ENCODE results near the gene PXMP4.

Gene PXMP4

GRCh38 chr20:33687993-33688937 lies 31.8 kb downstream of the PXMP4 start:
- H3K27me3 Mint-ChIP-seq: no peaks in the 10 kb centered on the region
- H3K4me3 Mint-ChIP-seq: no peak overlapping the region
- H3K9me3 Mint-ChIP-seq: no peaks in the 10 kb centered on the region
- no peak for DNase-seq
- H3K36me3 Mint-ChIP-seq: peaks cover 6% of the 10 kb centered on the region
- peak overlapping the region; percentile 95 for H3K27ac Mint-ChIP-seq
- CTCF ChIA-PET: interaction anchor here (1.3 kb wide), 1 partner anchor 24 kb away, joined by 3 read pairs; no protein-coding TSS in a partner anchor
- peaks cover 75% of the 10 kb centered on the region for H3K4me1 Mint-ChIP-seq

GRCh38 chr20:33687370-33687915 lies 32.7 kb downstream of the PXMP4 start:
- Mint-ChIP-seq H3K27ac (peak overlapping the region; percentile 73), H3K4me3 (no peak overlapping the region), H3K27me3 (no peaks in the 10 kb centered on the region)

GRCh38 chr20:33686984-33687366 lies 33.1 kb downstream of the PXMP4 start:
- CTCF ChIA-PET: interaction anchor here (0.7 to 1.3 kb wide), 2 partner anchors 12 to 22 kb away, joined by 3 read pairs; no protein-coding TSS in a partner anchor
- Mint-ChIP-seq H3K27ac (peak overlapping the region; percentile 73), H3K4me3 (peak overlapping the region; percentile 64), H3K4me1 (peaks cover 85% of the 10 kb centered on the region), H3K9me3 (no peaks in the 10 kb centered on the region), H3K36me3 (peaks cover 15% of the 10 kb centered on the region), H3K27me3 (no peaks in the 10 kb centered on the region)
- no peak for DNase-seq

More at GRCh38 chr20:33687370-33687915, 32.7 kb downstream of the PXMP4 start:
- H3K36me3 Mint-ChIP-seq: peaks cover 11% of the 10 kb centered on the region
- CTCF ChIA-PET: interaction anchor here (0.7 to 1.3 kb wide), 2 partner anchors 12 to 23 kb away, joined by 3 read pairs; no protein-coding TSS in a partner anchor
- no peak for DNase-seq
- H3K9me3 Mint-ChIP-seq: no peaks in the 10 kb centered on the region
- H3K4me1 Mint-ChIP-seq: peaks cover 83% of the 10 kb centered on the region

GRCh38 chr20:33686100-33686983 lies 33.8 kb downstream of the PXMP4 start, which contains the start of gene E2F1:
E2F1 (minus strand) TSS chr20:33686385; CDS start chr20:33686264, 121 bp downstream.
- Mint-ChIP-seq H3K9me3 (no peaks in the 10 kb centered on the region), H3K4me3 (peak within 1 kb of the TSS; percentile 89), H3K27ac (peak within 1 kb of the TSS; percentile 94), H3K36me3 (peaks cover 20% of the 10 kb centered on the region), H3K27me3 (no peaks in the 10 kb centered on the region), H3K4me1 (peaks cover 87% of the 10 kb centered on the region)
- CTCF ChIA-PET: interaction anchor here (1.0 to 1.3 kb wide), 2 partner anchors 20 to 22 kb away, joined by 3 read pairs; partner anchors contain the start of gene ACTL10
- DNase-seq: peak; percentile 96

- peak; percentile 79 for DNase-seq
- Mint-ChIP-seq H3K36me3 (peaks cover 27% of the 10 kb centered on the region), H3K4me1 (peaks cover 87% of the 10 kb centered on the region), H3K27me3 (no peaks in the 10 kb centered on the region), H3K4me3 (peak overlapping the region; percentile 89), H3K9me3 (no peaks in the 10 kb centered on the region), H3K27ac (peak overlapping the region; percentile 94)
- CTCF ChIA-PET: interaction anchor here (1.0 to 1.5 kb wide), 3 partner anchors 13 to 34 kb away, joined by 3 read pairs; partner anchors contain the start of genes ACTL10 and PXMP4
Observed at GRCh38 chr20:33685328-33686099, 34.6 kb downstream of the PXMP4 start.

GRCh38 chr20:33684533-33685327 lies 35.4 kb downstream of the PXMP4 start:
- Mint-ChIP-seq H3K4me3 (peak overlapping the region; percentile 89), H3K27me3 (no peaks in the 10 kb centered on the region), H3K27ac (peak overlapping the region; percentile 94), H3K4me1 (peaks cover 87% of the 10 kb centered on the region), H3K36me3 (peaks cover 29% of the 10 kb centered on the region), H3K9me3 (no peaks in the 10 kb centered on the region)
- CTCF ChIA-PET: interaction anchor here (0.8 to 1.5 kb wide), 4 partner anchors 12 to 135 kb away, joined by 3 read pairs; partner anchors contain the start of genes ACTL10 and PXMP4
- no peak for DNase-seq

GRCh38 chr20:33681728-33682353 lies 38.3 kb downstream of the PXMP4 start:
- Mint-ChIP-seq H3K4me1 (peaks cover 83% of the 10 kb centered on the region), H3K4me3 (peak overlapping the region; percentile 19), H3K9me3 (no peaks in the 10 kb centered on the region), H3K27me3 (no peaks in the 10 kb centered on the region), H3K36me3 (peaks cover 52% of the 10 kb centered on the region), H3K27ac (peak overlapping the region; percentile 95)
- DNase-seq: peak; percentile 36
- CTCF ChIA-PET: interaction anchor here (1.0 to 5.2 kb wide), 3 partner anchors 11 to 49 kb away, joined by 3 to 43 read pairs (median 3); partner anchors contain the start of gene ACTL10

- Mint-ChIP-seq H3K9me3 (no peaks in the 10 kb centered on the region), H3K27ac (peak overlapping the region; percentile 95), H3K4me3 (peak overlapping the region; percentile 19), H3K4me1 (peaks cover 82% of the 10 kb centered on the region), H3K36me3 (peaks cover 57% of the 10 kb centered on the region), H3K27me3 (no peaks in the 10 kb centered on the region)
- CTCF ChIA-PET: interaction anchor here (1.0 to 5.2 kb wide), 3 partner anchors 10 to 50 kb away, joined by 3 to 43 read pairs (median 3); partner anchors contain the start of gene ACTL10
- DNase-seq: no peak
Observed at GRCh38 chr20:33681288-33681687, 38.8 kb downstream of the PXMP4 start.

- peak overlapping the region; percentile 95 for H3K27ac Mint-ChIP-seq
- peaks cover 63% of the 10 kb centered on the region for H3K36me3 Mint-ChIP-seq
- H3K4me3 Mint-ChIP-seq: no peak overlapping the region
- CTCF ChIA-PET: interaction anchor here (1.0 to 5.2 kb wide), 3 partner anchors 10 to 50 kb away, joined by 3 to 43 read pairs (median 3); partner anchors contain the start of gene ACTL10
- no peaks in the 10 kb centered on the region for H3K9me3 Mint-ChIP-seq
- H3K4me1 Mint-ChIP-seq: peaks cover 88% of the 10 kb centered on the region
- H3K27me3 Mint-ChIP-seq: no peaks in the 10 kb centered on the region
- no peak for DNase-seq
Observed at GRCh38 chr20:33680686-33681085, 39.4 kb downstream of the PXMP4 start.

- Mint-ChIP-seq H3K9me3 (no peaks in the 10 kb centered on the region), H3K27me3 (no peaks in the 10 kb centered on the region), H3K27ac (peak overlapping the region; percentile 95), H3K36me3 (peaks cover 66% of the 10 kb centered on the region), H3K4me1 (peaks cover 90% of the 10 kb centered on the region), H3K4me3 (peak overlapping the region; percentile 47)
- CTCF ChIA-PET: interaction anchor here (1.2 to 5.2 kb wide), 3 partner anchors 10 to 52 kb away, joined by 4 to 43 read pairs (median 7); partner anchors contain the start of genes ACTL10 and ZNF341
- peak; percentile 68 for DNase-seq
Observed at GRCh38 chr20:33679758-33680485, 40.2 kb downstream of the PXMP4 start.

- peaks cover 88% of the 10 kb centered on the region for H3K4me1 Mint-ChIP-seq
- no peak for DNase-seq
- peaks cover 67% of the 10 kb centered on the region for H3K36me3 Mint-ChIP-seq
- H3K27me3 Mint-ChIP-seq: no peaks in the 10 kb centered on the region
- peak overlapping the region; percentile 95 for H3K27ac Mint-ChIP-seq
- H3K4me3 Mint-ChIP-seq: peak overlapping the region; percentile 47
- CTCF ChIA-PET: interaction anchor here (1.3 to 5.2 kb wide), 2 partner anchors 10 to 12 kb away, joined by 4 to 43 read pairs; partner anchors contain the start of gene ACTL10
- H3K9me3 Mint-ChIP-seq: no peaks in the 10 kb centered on the region
Observed at GRCh38 chr20:33677991-33678702, 42.0 kb downstream of the PXMP4 start.
